Measurements from ENCODE around the gene PGAP3. TPM values are rescaled to one million over a fixed set of nuclear protein-coding genes. Genes with fewer than 3 reads are reported as not detected.
"Not testable (repeated sequence)": the region's sequence is repeated elsewhere in the genome, so short reads cannot be mapped to it uniquely, and the experiment has no call there.

PGAP3 gene
- polyA plus RNA-seq, 4 donors, result 36.5 to 45.8 (median 38.1) TPM

DNA sequence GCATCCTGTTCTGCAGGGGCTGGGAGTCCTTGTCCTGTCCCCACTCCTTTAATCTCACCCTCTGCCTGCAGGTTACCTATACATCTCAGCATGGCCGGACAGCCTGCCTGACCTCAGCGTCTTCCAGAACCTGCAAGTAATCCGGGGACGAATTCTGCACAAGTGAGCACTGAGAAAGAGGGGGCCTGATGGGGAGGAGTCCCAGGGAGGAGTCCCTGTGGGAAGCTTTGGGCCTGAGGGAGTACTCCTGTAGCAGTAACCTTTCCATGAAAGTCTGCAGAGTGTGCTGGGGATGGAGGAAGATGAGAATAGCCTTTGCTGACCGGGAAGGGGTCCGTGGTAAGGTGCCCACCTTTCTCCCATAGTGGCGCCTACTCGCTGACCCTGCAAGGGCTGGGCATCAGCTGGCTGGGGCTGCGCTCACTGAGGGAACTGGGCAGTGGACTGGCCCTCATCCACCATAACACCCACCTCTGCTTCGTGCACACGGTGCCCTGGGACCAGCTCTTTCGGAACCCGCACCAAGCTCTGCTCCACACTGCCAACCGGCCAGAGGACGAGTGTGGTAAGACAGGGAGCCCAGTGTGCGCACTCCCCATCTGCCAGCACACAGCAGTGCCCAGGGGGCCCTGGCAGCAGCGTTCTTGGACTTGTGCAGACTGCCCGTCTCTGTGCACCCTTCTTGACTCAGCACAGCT lies 27.7 kb upstream of the PGAP3 start:
- no peak for DNase-seq (ENCODE audit: low read depth in 4 of 4, low spot score in 3 of 4)

DNA sequence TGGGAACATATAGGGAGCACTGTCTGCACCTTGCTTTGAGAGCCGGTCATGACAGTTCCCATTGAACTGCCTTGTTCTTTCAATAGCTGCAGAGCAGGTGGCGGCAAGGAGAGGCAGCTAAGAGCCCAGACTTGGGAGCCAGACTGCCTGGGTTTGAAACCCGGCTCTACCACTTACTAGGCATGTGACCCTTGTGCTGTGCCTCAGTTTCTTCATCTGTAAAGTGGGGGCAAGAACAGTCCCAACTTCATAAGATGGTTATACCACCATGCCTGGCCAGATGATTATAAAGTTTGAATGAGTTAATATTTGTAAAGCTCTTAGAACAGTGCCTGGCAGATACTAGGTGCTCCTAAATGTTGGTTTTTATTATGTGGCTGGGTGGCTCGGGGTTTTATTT lies 26.4 kb upstream of the PGAP3 start:
- no peak for DNase-seq (ENCODE audit: low read depth in 4 of 4, low spot score in 3 of 4)

DNA sequence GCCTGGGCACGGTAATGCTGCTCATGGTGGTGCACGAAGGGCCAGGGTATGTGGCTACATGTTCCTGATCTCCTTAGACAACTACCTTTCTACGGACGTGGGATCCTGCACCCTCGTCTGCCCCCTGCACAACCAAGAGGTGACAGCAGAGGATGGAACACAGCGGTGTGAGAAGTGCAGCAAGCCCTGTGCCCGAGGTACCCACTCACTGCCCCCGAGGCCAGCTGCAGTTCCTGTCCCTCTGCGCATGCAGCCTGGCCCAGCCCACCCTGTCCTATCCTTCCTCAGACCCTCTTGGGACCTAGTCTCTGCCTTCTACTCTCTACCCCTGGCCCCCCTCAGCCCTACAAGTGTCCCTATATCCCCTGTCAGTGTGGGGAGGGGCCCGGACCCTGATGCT lies 24.0 kb upstream of the PGAP3 start:
- DNase-seq (ENCODE audit: low read depth in 4 of 4, low spot score in 3 of 4), result no peak

DNA sequence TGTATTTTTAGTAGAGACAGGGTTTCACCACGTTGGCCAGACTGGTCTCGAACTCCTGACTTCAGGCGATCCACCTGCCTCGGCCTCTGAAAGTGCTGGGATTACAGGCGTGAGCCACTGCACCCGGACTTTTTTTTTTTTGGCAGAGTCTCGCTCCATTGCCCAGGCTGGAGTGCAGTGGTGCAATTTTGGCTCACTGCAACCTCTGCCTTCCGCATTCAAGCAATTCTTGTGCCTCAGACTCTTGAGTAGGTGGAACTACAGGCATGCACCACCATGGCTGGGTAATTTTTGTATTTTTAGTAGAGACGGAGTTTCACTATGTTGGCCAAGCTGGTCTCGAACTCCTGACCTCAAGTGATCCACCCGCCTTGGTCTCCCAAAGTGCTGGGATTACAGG lies 23.2 kb upstream of the PGAP3 start:
- DNase-seq (ENCODE audit: low read depth in 4 of 4, low spot score in 3 of 4), result not testable (repeated sequence)

DNA sequence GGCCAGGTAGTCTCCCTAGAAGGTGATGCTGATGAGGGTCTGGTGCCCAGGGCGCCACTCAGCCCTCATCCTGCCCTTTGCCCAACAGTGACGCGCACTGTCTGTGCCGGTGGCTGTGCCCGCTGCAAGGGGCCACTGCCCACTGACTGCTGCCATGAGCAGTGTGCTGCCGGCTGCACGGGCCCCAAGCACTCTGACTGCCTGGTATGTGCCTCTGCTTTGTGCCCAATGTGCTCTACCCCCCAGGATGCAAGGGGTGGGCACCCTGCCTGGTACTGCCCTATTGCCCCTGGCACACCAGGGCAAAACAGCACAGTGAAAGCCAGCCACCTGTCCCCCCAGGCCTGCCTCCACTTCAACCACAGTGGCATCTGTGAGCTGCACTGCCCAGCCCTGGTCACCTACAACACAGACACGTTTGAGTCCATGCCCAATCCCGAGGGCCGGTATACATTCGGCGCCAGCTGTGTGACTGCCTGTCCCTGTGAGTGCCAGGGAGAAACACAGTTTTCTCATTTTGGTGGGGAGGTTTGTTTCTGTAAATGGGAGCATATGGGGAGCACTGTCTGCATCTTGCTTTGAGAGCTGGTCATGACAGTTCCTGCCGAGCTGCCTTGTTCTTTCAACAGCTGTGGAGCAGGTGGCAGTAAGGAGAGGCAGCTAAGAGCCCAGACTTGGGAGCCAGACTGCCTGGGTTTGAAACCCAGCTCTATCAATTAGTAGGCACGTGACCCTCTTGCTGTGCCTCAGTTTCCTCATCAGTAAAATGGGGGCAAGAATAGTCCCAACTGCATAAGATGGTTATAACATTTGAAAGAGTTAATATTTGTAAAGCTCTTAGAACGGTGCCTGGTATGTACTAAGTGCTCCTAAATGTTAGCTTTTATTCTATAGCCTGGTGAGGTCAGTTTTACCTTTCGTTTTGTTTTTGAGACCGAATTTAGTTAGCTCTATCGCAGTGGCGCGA lies 22.4 kb upstream of the PGAP3 start:
- no peak for DNase-seq (ENCODE audit: low read depth in 4 of 4, low spot score in 3 of 4)

DNA sequence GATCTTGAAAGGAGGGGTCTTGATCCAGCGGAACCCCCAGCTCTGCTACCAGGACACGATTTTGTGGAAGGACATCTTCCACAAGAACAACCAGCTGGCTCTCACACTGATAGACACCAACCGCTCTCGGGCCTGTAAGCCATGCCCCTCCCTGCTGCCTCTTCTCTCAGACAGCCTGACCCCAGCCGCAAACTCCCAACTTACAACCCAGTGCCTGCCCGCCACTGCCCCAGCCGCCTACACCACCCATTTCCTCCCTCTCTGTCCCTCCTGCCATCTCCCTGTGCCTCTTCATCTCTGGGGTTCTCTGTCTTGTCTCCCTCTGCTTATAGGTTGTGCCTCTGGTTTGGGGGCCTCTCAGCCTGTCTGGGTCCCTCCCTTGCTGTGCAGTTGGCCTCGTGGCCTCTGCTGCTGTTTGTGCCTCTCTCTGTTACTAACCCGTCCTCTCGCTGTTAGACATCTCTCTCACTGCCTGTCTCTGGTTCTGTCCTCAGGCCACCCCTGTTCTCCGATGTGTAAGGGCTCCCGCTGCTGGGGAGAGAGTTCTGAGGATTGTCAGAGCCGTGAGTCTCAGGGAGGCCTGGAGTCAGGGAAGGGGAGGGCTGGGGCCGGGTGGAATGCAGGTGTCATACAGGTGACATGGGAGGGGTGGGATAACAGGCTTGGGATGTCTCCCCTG lies 21.6 kb upstream of the PGAP3 start:
- no peak for DNase-seq (ENCODE audit: low read depth in 4 of 4, low spot score in 3 of 4)

DNA sequence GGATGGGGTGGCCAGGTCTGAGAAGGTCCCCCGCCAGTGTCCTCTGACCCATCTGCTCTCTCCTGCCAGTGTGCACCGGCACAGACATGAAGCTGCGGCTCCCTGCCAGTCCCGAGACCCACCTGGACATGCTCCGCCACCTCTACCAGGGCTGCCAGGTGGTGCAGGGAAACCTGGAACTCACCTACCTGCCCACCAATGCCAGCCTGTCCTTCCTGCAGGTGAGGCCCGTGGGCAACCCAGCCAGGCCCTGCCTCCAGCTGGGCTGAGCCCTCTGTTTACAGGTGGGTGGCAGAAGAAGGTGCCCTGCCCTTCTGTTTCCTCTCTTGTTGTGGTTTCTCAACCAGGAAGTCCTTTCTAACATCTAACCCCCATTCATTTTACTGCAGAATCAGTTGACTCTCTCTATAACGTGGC lies 19.1 kb upstream of the PGAP3 start:
- no peak for DNase-seq (ENCODE audit: low read depth in 4 of 4, low spot score in 3 of 4)

DNA sequence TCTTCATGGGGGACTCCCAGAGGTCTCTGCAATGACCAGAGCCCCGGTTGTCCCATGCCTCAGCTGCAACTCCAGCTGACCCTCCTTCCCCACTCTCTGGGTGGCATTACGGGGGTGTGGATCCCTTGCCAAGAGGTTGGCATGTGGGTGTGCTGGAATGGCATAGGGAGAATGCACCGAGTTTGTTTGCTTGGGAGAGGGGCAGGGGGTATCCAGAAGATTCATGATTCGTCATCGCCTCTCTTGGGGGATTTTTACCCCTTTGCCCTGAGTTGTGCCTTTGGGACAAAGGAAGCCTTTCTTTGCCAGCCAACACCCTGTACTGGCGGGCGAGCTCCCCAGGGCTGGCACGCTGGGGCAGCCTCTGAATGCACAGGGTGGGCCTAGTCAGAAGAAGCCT lies 18.5 kb upstream of the PGAP3 start:
- DNase-seq (ENCODE audit: low read depth in 4 of 4, low spot score in 3 of 4), result no peak

DNA sequence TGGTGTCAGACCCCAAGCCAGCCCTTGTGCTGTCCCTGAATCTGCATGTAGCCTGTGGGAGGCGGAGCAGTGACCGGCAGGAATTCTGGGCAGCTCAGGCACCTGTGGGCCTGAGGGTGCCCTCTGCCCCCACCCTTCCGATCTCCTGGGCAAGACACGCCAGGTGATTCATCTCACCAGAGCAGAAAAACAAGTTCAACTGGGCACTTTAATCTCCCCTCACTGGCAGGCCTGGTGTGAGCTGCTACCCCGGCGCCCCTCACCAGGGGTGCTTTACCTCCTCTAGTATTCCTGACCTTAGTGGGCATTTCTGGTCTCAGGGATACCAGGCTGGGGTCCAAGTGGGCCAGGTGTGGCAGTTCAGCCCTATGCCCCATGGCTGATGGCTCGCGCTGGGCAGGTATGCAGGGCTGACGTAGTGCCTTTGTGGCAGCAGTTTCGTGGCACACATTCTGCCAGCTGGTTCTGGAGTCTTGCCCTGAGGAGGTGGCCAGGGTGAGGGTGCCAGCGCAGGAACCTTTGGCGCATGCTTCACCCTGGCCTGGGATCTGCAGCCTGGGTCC lies 18.0 kb upstream of the PGAP3 start:
- no peak for DNase-seq (ENCODE audit: low read depth in 4 of 4, low spot score in 3 of 4)

DNA sequence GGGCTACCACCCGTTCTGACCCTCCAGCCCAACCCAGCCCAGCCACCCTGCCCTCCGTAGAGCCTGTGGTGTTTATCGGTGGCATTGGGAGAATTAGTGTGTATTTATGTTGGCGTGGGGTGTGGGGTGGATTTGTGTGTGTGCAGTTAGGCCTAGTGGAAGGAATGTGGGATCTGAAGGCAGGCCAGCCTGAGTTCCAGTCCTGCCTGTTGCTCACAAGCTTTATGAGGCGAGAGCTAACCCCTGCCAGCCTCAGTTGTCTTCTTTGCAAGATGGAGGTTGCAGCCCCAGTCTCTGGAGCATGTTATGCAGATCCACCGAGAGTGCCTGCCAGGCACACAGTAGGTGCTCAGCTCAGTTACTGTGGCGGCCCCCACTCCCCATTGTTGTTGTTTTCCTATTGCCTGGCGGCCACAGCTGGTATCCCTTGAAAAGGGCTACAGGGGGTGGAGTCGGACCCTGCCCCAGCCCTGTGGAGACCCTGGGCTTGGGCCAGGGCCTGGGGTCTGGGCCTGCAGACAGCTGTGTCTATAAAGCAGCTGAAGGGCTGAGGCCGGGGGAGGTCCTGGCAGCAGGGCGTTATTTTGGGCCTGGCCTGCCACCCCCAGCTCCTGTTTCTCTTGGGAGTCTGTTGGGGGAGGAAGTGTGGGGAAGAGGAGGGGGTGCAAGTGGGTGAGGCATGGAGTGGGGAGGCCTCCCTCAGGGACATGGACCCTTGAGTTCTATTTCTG lies 17.1 kb upstream of the PGAP3 start:
- DNase-seq (ENCODE audit: low read depth in 4 of 4, low spot score in 3 of 4), result no peak

DNA sequence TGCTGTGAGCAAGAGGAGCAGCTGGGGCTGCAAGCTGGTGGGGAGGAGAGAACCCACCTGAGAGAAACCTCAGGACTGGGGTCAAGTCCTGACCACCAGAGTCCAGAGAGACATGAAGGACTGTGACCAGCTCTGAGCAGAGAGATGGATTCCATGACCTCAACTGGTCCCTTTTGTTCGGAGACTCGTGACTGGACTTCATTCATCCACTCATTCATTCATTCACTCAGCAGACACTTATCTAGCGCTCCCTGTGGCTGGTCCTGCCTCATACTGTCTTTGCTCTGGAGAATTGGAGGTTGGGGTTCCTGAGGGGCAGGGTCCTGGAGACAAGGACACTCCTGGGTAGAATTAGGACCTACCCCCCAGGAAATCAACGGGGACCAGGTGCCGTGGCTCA lies 16.1 kb upstream of the PGAP3 start:
- no peak for DNase-seq (ENCODE audit: low read depth in 4 of 4, low spot score in 3 of 4)

DNA sequence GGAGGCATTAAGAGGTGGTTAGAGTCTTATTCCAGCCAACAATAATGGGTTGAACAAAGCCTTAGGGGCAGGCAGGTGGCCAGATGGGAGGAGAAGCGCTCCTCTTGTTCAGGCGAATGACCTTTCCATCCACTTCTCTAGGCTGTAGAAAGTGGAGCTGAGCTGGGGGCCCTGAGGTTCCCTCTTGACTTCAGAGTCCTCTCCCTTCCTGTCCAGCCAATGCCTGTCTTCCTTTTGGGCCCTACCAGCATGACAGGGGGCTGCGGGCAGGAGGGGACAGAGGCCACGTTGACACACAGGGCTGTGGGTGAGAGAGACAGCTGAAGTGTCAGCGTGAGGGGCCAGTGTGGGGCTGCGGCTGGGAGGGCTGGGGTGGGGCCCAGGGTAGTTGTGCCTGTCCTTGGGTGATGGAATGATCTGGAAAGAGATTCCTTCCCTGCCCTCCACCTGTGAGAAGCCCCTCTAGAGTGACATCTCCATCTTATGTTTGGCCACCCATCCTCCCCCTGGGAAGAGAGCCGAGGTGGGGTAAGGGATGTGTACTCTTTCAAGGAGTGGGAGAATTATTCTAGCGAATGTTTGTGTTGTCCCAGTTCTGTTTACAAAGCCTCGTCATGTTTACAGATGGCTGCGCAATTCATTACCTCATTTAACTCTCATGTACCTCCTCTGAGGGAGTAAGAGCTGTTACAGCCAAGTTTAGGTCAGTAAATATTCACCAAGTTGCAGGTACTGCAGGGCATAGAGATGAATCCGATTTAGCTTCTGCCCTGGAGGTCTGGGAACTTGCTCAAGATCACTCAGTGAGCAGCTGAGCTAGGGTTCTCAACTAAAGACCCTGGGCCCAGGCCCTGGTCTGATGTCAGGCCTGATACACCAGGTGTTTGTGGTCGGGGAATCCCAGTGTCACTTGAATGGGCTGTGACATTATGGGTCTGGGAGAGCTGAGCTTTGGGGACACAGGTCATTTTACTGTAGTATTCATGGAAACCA lies 15.3 kb upstream of the PGAP3 start:
- no peak for DNase-seq (ENCODE audit: low read depth in 4 of 4, low spot score in 3 of 4)

DNA sequence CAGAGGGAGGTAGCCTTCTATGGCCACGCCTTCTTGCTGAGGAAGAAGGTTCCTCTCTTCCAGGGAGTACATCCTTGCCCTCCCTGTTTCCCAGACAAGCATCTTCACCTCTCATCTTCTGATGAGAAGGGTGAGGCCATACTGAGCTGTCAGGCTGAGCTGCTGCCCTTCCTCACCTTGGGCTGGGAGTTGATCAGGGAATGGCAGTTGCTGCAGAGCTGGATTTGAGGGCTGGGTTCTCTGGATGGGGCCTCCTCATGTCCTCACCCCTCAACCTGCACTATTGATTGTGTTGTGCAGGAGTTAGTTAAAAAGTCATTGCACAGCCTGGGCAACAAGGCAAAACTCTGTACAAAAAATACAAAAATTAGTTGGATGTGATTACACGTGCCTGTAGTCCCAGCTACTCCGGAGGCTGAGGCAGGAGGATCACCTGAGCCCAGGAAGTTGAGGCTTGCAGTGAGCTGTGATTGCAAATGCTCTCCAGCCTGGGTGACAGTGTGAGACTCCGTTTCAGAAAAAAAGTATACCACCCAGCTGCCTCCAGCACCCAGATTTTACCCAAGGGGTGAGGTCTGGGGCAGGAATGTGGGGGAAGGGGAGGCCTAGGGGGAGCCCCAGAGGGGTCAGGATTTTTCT lies 14.0 kb upstream of the PGAP3 start:
- no peak for DNase-seq (ENCODE audit: low read depth in 4 of 4, low spot score in 3 of 4)

DNA sequence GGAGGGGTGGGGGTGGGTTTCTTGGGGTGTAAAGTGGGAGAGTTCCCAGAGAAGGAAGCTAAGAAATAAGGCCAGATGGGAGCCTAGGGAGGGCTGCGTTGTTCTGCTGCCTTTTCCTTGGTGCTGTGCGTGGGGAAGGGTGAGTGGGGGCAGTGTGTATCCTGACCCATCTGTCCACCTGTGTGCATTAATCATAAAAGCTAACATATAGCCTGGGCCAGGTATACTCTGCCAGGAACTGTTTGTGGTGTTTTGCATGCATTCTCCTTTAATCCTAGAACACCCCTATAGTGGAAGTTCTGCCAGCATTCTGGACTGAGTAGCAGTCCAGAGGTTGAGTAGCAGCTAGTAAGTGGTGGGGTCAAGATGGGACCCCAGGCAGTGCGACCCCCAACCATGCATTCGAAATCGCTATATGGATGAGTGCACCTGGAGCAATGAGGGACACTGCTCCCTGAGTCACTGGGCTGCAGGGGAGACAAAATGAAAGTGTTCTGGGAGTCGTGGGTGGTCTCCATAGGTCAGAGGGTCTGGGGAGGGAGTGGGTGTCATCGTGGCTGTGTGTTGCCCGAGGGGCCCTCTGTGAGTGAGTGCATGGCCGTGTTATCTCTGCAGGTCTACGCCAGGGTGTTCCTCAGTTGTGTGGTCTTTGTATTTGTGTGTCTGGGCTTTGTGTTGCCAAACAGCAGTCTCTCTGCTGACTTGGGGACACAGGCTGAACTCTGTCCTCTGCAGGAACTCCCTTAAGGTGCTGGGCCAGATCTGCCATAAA lies 13.3 kb upstream of the PGAP3 start:
- no peak for DNase-seq (ENCODE audit: low read depth in 4 of 4, low spot score in 3 of 4)

DNA sequence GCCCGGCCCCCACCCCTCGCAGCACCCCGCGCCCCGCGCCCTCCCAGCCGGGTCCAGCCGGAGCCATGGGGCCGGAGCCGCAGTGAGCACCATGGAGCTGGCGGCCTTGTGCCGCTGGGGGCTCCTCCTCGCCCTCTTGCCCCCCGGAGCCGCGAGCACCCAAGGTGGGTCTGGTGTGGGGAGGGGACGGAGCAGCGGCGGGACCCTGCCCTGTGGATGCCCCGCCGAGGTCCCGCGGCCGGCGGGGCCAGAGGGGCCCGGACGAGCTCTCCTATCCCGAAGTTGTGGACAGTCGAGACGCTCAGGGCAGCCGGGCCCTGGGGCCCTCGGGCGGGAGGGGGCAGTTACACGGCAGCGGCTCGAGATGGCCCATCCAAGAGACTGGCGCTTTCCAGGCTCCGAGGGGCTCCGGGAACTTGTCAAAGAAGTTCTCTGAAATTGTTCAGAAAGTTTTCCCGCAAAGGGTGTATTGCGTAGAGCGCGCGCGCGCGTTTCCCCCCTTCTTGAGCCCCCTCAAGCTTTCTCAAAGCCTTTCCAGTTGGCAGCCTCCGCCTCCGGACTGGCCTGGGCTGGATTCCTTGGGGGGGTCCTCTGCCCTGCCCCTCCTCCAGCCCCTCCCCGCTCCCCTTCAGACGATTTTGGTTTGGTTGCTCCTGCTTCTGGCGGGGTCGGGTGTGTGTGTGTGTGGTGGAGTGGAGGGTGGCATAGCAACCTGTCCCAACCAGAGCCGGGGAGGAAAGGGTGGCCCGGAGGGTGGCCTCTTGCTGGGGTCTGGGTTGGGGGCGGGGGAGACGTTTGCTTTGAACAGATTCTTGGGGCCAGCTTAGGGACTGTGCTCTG lies 12.5 kb upstream of the PGAP3 start:
- DNase-seq (ENCODE audit: low read depth in 4 of 4, low spot score in 3 of 4), result no peak

DNA sequence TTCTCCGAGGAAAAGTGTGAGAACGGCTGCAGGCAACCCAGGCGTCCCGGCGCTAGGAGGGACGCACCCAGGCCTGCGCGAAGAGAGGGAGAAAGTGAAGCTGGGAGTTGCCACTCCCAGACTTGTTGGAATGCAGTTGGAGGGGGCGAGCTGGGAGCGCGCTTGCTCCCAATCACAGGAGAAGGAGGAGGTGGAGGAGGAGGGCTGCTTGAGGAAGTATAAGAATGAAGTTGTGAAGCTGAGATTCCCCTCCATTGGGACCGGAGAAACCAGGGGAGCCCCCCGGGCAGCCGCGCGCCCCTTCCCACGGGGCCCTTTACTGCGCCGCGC lies 11.9 kb upstream of the PGAP3 start, which contains the start of gene ERBB2:
Gene ERBB2, plus strand, starts transcription at position 247 of the 330 bp plus-strand sequence. CDS start 175 bp downstream, outside the sequence.
- DNase-seq (ENCODE audit: low read depth in 4 of 4, low spot score in 3 of 4), result peak in 2 of 4 donors; percentile 79 to 81

All from right renal pelvis (tissue), 4 donors.